ENCODE data around the gene GALNT13.

DNA sequence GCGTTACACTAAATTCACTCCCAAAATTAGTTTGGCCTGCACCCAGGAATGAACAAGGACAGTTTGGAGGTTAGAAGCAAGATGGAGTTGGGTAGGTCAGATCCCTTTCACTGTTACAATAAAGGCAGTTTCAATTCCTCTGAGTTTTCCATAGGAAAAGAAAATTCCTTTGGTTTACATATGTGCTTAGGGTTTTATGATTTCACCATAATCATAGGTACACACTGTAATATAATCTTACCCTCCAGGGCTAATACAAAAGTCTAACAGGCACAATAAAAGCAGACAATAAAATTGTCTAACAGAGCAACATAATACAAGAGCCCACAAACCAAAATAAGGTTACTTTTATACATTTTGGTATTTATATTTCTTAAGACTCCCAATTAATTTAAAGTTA is 435.3 kb downstream of the GALNT13 start:
- TF ChIP-seq POLR2A (IDR thresholded peaks at IDR 0.05; ENCODE audit: low read length) (no peak), GATA1 (IDR thresholded peaks at IDR 0.05; ENCODE audit: low read depth, low read length) (no peak)
